Sigmoid colon (tissue), 4 donors: ENCODE measurements around the gene STAT5B.

Experiments
- EP300 ChIP-seq, 4 donors: sonication (generic); formaldehyde crosslinking; IDR thresholded peaks; one replicate each; pipeline ENCODE4 v1.6.1; 2017; ENCODE audit warnings: antibody characterized with exemption in 4 of 4
- POLR2A ChIP-seq, 2 donors: fragments of 450-650 bp; IDR thresholded peaks; one replicate each; pipeline ENCODE4 v1.6.1; 2016; ENCODE audit warnings: antibody characterized with exemption in 2 of 2, mild to moderate bottlenecking in 2 of 2, moderate library complexity in 2 of 2
- POLR2AphosphoS5 ChIP-seq, 4 donors: sonication (generic); formaldehyde crosslinking; IDR thresholded peaks; one replicate each; pipeline ENCODE4 v1.6.1; 2017; ENCODE audit warnings: antibody characterized with exemption in 4 of 4
- TF ChIP-seq, protein P1 (sequence below), 4 experiments: fragments of 450-650 bp in 3 of 4; fragments of 200-600 bp in 1 of 4; IDR thresholded peaks; one replicate each; pipeline ENCODE4 v1.5.1; 2016 to 2019; ENCODE audit warnings: antibody characterized with exemption in 4 of 4, mild to moderate bottlenecking in 3 of 4, moderate library complexity in 2 of 4

DNA sequence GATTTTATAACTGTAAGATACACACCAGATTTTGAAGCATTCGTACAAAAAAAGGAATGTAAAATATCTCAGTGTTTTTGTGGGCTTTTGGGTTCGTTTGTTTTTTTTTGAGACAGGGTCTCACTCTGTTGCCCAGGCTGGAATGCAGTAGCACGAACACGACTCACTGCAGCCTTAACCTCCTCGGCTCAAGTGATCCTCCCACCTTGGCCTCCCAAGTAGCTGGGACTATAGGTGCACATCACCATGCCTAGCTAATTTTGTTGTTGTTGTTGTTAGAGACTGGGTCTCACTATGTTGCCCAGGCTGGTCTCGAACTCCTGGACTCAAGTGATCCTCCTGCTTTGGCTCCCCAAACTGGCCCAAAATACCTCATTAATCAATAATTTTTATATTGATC is 15.9 kb downstream of the STAT5B start:
- TF ChIP-seq, protein P1, sequence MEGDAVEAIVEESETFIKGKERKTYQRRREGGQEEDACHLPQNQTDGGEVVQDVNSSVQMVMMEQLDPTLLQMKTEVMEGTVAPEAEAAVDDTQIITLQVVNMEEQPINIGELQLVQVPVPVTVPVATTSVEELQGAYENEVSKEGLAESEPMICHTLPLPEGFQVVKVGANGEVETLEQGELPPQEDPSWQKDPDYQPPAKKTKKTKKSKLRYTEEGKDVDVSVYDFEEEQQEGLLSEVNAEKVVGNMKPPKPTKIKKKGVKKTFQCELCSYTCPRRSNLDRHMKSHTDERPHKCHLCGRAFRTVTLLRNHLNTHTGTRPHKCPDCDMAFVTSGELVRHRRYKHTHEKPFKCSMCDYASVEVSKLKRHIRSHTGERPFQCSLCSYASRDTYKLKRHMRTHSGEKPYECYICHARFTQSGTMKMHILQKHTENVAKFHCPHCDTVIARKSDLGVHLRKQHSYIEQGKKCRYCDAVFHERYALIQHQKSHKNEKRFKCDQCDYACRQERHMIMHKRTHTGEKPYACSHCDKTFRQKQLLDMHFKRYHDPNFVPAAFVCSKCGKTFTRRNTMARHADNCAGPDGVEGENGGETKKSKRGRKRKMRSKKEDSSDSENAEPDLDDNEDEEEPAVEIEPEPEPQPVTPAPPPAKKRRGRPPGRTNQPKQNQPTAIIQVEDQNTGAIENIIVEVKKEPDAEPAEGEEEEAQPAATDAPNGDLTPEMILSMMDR (IDR thresholded peaks at IDR 0.05) = no peak
- TF ChIP-seq EP300 (IDR thresholded peaks at IDR 0.05) (no peak), POLR2A (IDR thresholded peaks at IDR 0.05) (no peak), POLR2AphosphoS5 (IDR thresholded peaks at IDR 0.05) (no peak)
